K562 (cell line): ENCODE results near the gene TENT4B. TPM values are rescaled to one million over a fixed set of nuclear protein-coding genes. Genes with fewer than 3 reads are reported as not detected.

ENCODE experiments used
- FOS ChIP-seq: IDR thresholded peaks from 3 replicates; pipeline ENCODE4 v1.6.1; 2011; ENCODE audit not compliant: insufficient read length; ENCODE audit errors: extremely low read depth
- FOXM1 ChIP-seq, 2 experiments: fragments of 450-650 bp in 1 of 2; sonication (generic) in 1 of 2; formaldehyde crosslinking in 1 of 2; IDR thresholded peaks; 2 replicates each; pipeline versions ENCODE4 v1.6.1 to v1.9.0; 2017 to 2022; ENCODE audit warnings: low read depth in 2 of 2, mild to moderate bottlenecking in 2 of 2, missing genetic modification reagents in 1 of 2, moderate library complexity in 1 of 2
- HSF4 ChIP-seq: fragments of 250-450 bp; sonication (Bioruptor Pico); IDR thresholded peaks from 2 replicates; pipeline ENCODE4 v2.1.2; 2022; ENCODE audit warnings: mild to moderate bottlenecking, moderate library complexity, borderline replicate concordance
- KDM5B ChIP-seq: fragments of 200-600 bp; sonication (generic); IDR thresholded peaks from 2 replicates; pipeline ENCODE4 v1.6.1; 2012; ENCODE audit warnings: low read depth, mild to moderate bottlenecking, moderate library complexity, low read length, control low read depth, inconsistent platforms; ENCODE audit not compliant: insufficient replicate concordance
- NCOR1 ChIP-seq: fragments of 450-650 bp; IDR thresholded peaks from 2 replicates; pipeline ENCODE4 v1.6.1; 2016; ENCODE audit warnings: mild to moderate bottlenecking, moderate library complexity
- NFATC3 ChIP-seq: fragments of 450-650 bp; IDR thresholded peaks from 2 replicates; pipeline ENCODE4 v1.6.1; 2017; ENCODE audit warnings: mild to moderate bottlenecking
- POLR2H ChIP-seq: IDR thresholded peaks from 2 replicates; pipeline ENCODE4 v1.6.1; 2016; ENCODE audit warnings: missing genetic modification characterization, low read depth, mild to moderate bottlenecking, control low read depth, missing compliant biosample characterization, moderate library complexity
- SRF ChIP-seq, 2 experiments: fragments of 250-450, 450-650 bp in 1 of 2; sonication (Bioruptor Pico) in 1 of 2; sonication (generic) in 1 of 2; formaldehyde crosslinking; IDR thresholded peaks; 2 replicates each; pipeline versions ENCODE4 v1.5.0 to v1.5.1; 2020 to 2022; ENCODE audit warnings: mild to moderate bottlenecking in 1 of 2, missing genetic modification reagents in 1 of 2
- STAG1 ChIP-seq: sonication (generic); formaldehyde crosslinking; IDR thresholded peaks from 2 replicates; pipeline ENCODE4 v1.5.0; 2020; ENCODE audit warnings: missing genetic modification reagents, borderline replicate concordance
- STAT5B ChIP-seq: fragments of 250-450 bp; sonication (Bioruptor Pico); IDR thresholded peaks from 2 replicates; pipeline ENCODE4 v1.8.0; 2021; ENCODE audit warnings: mild to moderate bottlenecking, inconsistent platforms
- TEAD4 ChIP-seq, 2 experiments: sonication (generic) in 1 of 2; formaldehyde crosslinking in 1 of 2; IDR thresholded peaks; 2 replicates each; pipeline versions ENCODE4 v1.6.1 to v1.8.0; 2012 to 2022; ENCODE audit warnings: borderline replicate concordance in 1 of 2, inconsistent platforms in 1 of 2, low read length in 1 of 2, mild to moderate bottlenecking in 1 of 2, missing genetic modification reagents in 1 of 2
- TRIM24 ChIP-seq, 2 experiments: fragments of 450-650 bp; IDR thresholded peaks; 2 replicates each; pipeline ENCODE4 v1.6.1; 2016
- TRIM28 ChIP-seq: fragments of 450-650 bp; IDR thresholded peaks from 2 replicates; pipeline ENCODE4 v1.6.1; 2017
- XRCC4 ChIP-seq: IDR thresholded peaks from one replicate; pipeline ENCODE4 v1.6.1; 2011; ENCODE audit not compliant: insufficient read depth, insufficient read length; ENCODE audit errors: extremely low read depth
- ZBED1 ChIP-seq: IDR thresholded peaks from 2 replicates; pipeline ENCODE4 v1.6.1; 2014
- ZNF12 ChIP-seq: sonication (generic); formaldehyde crosslinking; IDR thresholded peaks from 2 replicates; pipeline ENCODE4 v1.4.0; 2020; ENCODE audit warnings: mild to moderate bottlenecking, missing genetic modification reagents
- ZNF551 ChIP-seq: fragments of 250-450 bp; sonication (Bioruptor Pico); IDR thresholded peaks from 2 replicates; pipeline ENCODE4 v1.5.0; 2021; ENCODE audit warnings: mild to moderate bottlenecking, moderate library complexity
- ZNF75A ChIP-seq: fragments of 450-650 bp; formaldehyde crosslinking; IDR thresholded peaks from 2 replicates; pipeline ENCODE4 v1.4.0; 2020; ENCODE audit warnings: mild to moderate bottlenecking
- polyA plus RNA-seq, 8 experiments: library from polyadenylated mRNA; depleted of rRNA in 4 of 8; stranded (reverse) in 5 of 8; unstranded in 3 of 8; fragments of >200 nt; fragmentation: Nextera tagmentation in 2 of 8; fragmentation: Illumina TruSeq in 1 of 8; extraction: Ambion mirVana in 2 of 8; extraction: Trizol in 1 of 8; gene quantifications; 2 replicates each; pipeline versions ENCODE4 v1.2.1 to v1.2.3, GENCODE V29; 2011 to 2014; ENCODE audit warnings: inconsistent platforms in 1 of 8, missing spikeins in 1 of 8
- total RNA-seq, 7 experiments: library from RNA; depleted of rRNA in 6 of 7; stranded (reverse); fragments of >200 nt in 6 of 7; fragmentation: Illumina TruSeq in 2 of 7; extraction: Trizol in 2 of 7; gene quantifications; 2 replicates each; pipeline versions ENCODE4 v1.2.1 to v1.2.3, GENCODE V29; 2011 to 2021; ENCODE audit warnings: low replicate concordance in 1 of 7
- TF ChIP-seq, protein P1 (sequence below): fragments of 250-450 bp; sonication (Bioruptor Pico); IDR thresholded peaks from 2 replicates; pipeline ENCODE4 v1.5.0; 2021; ENCODE audit warnings: mild to moderate bottlenecking, borderline replicate concordance
- TF ChIP-seq, protein P2 (sequence below): fragments of 250-450 bp; sonication (Bioruptor Pico); IDR thresholded peaks from 2 replicates; pipeline ENCODE4 v1.4.0; 2020; ENCODE audit warnings: mild to moderate bottlenecking, moderate library complexity, borderline replicate concordance
- TF ChIP-seq, protein P3 (sequence below): fragments of 250-450 bp; sonication (Bioruptor Pico); IDR thresholded peaks from 2 replicates; pipeline ENCODE4 v1.4.0; 2020; ENCODE audit warnings: mild to moderate bottlenecking, moderate library complexity

TENT4B gene
- total and polyA plus RNA-seq, 9 of the 15 experiments (the other 6 are each of a cell fraction or from before 2014, with no cell fraction given): 5.2 to 8.4 (median 7.0) TPM

DNA sequence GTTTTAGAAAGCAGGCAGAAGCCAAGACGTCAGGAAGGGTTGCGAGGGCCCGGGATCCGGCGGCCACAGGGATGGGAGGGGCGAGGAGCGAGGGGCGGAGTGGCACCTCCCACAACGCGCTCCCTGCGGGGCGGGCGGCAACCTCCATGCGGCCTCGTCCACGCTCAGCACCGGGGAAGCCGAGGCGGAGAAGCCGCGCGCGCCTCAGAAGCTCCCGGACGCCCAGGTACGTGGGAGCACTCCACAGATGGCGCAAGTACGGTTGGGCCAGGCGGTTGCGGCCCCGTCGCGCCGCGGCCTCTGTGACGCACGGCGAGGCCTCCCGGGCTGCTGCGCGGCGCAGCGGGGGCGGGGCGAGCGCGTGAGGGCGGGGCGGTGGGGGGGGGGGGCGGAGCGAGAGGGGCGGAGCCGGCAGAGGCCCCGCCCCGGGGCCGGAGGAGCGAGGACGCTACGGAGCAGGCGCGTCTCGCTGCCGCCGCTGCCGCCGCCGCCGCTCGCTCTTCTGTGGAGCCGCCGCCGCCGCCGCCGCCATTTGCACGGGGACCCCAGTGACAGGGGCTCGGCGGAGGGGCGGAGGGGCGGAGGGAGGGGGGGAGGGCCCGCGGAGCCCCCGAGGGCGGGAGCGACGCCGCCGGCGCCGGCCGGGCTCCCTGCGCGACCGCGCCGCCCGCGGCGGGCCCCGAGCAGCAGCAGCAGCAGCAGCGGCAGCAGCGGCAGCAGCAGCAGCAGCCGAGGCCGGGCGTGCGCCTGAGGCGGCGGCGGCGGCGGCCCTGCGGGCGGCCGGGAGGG lies at the start of gene TENT4B (continued):
- TF ChIP-seq, protein P1, sequence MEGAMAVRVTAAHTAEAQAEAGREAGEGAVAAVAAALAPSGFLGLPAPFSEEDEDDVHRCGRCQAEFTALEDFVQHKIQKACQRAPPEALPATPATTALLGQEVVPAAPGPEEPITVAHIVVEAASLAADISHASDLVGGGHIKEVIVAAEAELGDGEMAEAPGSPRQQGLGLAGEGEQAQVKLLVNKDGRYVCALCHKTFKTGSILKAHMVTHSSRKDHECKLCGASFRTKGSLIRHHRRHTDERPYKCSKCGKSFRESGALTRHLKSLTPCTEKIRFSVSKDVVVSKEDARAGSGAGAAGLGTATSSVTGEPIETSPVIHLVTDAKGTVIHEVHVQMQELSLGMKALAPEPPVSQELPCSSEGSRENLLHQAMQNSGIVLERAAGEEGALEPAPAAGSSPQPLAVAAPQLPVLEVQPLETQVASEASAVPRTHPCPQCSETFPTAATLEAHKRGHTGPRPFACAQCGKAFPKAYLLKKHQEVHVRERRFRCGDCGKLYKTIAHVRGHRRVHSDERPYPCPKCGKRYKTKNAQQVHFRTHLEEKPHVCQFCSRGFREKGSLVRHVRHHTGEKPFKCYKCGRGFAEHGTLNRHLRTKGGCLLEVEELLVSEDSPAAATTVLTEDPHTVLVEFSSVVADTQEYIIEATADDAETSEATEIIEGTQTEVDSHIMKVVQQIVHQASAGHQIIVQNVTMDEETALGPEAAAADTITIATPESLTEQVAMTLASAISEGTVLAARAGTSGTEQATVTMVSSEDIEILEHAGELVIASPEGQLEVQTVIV (CRISPR knock-in tag): no peak
- TF ChIP-seq ZNF12 (CRISPR knock-in tag) (no peak), ZBED1 (no peak), TEAD4 (IDR thresholded peaks at IDR 0.05; ENCODE audit: low read length) (no peak), TEAD4 (CRISPR knock-in tag; IDR thresholded peaks at IDR 0.05; ENCODE audit: borderline replicate concordance) (no peak), NFATC3 (no peak), ZNF551 (CRISPR knock-in tag) (no peak), FOXM1 (IDR thresholded peaks at IDR 0.05; ENCODE audit: low read depth) (no peak), FOXM1 (CRISPR knock-in tag; IDR thresholded peaks at IDR 0.05; ENCODE audit: low read depth) (peak; percentile 70; the same call in 1 of the 2 replicates), FOS (no peak), STAT5B (no peak), ZNF75A (CRISPR knock-in tag) (no peak), KDM5B (peak; percentile 92), TRIM28 (no peak), NCOR1 (no peak; the same call in 1 of the 2 replicates), HSF4 (no peak), SRF (CRISPR knock-in tag; IDR thresholded peaks at IDR 0.05) (0 out of 4 replicates have a peak, but pooled peaks of 1 of the 2 experiments have one; percentile 9), POLR2H (tag) (peak; percentile 11), TRIM24 (IDR thresholded peaks at IDR 0.05) (no peak), XRCC4 (no peak), STAG1 (CRISPR knock-in tag) (no peak)
- TF ChIP-seq, protein P2, sequence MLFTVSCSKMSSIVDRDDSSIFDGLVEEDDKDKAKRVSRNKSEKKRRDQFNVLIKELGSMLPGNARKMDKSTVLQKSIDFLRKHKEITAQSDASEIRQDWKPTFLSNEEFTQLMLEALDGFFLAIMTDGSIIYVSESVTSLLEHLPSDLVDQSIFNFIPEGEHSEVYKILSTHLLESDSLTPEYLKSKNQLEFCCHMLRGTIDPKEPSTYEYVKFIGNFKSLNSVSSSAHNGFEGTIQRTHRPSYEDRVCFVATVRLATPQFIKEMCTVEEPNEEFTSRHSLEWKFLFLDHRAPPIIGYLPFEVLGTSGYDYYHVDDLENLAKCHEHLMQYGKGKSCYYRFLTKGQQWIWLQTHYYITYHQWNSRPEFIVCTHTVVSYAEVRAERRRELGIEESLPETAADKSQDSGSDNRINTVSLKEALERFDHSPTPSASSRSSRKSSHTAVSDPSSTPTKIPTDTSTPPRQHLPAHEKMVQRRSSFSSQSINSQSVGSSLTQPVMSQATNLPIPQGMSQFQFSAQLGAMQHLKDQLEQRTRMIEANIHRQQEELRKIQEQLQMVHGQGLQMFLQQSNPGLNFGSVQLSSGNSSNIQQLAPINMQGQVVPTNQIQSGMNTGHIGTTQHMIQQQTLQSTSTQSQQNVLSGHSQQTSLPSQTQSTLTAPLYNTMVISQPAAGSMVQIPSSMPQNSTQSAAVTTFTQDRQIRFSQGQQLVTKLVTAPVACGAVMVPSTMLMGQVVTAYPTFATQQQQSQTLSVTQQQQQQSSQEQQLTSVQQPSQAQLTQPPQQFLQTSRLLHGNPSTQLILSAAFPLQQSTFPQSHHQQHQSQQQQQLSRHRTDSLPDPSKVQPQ (CRISPR knock-in tag): no peak
- TF ChIP-seq, protein P3, sequence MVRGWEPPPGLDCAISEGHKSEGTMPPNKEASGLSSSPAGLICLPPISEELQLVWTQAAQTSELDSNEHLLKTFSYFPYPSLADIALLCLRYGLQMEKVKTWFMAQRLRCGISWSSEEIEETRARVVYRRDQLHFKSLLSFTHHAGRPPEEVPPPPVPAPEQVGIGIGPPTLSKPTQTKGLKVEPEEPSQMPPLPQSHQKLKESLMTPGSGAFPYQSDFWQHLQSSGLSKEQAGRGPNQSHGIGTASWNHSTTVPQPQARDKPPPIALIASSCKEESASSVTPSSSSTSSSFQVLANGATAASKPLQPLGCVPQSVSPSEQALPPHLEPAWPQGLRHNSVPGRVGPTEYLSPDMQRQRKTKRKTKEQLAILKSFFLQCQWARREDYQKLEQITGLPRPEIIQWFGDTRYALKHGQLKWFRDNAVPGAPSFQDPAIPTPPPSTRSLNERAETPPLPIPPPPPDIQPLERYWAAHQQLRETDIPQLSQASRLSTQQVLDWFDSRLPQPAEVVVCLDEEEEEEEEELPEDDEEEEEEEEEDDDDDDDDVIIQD (CRISPR knock-in tag): no peak
